ENCODE measurements around the gene KCMF1.

GRCh38 chr2:85091838-85092237 is 120.9 kb downstream of the KCMF1 start:
- TF ChIP-seq CTCF (IDR thresholded peaks at IDR 0.05; ENCODE audit: low read depth, low read length, missing input control) = no peak
- no peak for TF ChIP-seq REST (IDR thresholded peaks at IDR 0.05)
- TF ChIP-seq SP1 (IDR thresholded peaks at IDR 0.05) = no peak
- TF ChIP-seq RXRA (IDR thresholded peaks at IDR 0.05) = no peak
- TF ChIP-seq TAF1 (conservative IDR thresholded peaks at IDR 0.05) = no peak
